ENCODE measurements around the gene ZMYND10.

ZMYND10 gene

DNA sequence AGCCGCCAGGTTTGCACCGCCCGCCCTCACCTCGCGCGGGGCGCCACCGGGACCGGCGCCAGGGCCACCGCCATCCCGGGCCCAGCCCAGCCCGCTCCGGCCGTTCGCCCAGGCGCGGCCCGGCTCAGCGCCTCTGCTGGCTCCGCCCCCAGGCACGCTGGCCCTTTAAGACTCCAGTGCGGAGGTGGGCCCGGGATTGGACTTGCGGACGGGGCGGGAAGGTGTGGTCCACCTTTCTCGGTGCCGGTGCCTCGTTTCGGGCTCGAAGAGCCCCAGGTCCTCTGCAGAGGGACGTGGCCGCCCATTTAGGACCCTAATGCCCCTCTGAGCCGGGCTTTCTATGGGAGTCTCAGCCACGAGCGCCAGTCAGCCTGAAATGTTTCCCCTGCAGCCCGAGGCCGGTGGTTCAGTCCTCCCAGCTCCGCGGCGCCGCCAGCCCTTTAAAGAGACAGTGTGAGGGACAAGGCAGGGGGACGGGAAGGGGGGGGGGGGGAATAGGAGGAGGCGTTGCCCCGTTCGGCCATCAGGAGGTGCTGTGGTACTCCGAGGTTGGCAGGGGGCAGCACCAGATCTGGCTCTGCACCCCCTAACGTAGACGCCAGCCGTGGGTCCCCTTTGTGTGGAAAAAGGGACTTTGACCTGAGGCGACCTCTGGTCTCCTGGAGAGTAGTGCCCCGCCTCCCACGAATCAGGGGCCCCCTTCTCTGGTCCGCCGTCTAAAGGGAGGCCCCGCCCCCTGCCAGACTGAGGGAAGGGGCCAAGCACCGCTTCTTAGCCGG lies 24.0 kb downstream of the ZMYND10 start:
- peak; percentile 94 for DNase-seq (ENCODE audit: low spot score)
- TF ChIP-seq, protein P1, sequence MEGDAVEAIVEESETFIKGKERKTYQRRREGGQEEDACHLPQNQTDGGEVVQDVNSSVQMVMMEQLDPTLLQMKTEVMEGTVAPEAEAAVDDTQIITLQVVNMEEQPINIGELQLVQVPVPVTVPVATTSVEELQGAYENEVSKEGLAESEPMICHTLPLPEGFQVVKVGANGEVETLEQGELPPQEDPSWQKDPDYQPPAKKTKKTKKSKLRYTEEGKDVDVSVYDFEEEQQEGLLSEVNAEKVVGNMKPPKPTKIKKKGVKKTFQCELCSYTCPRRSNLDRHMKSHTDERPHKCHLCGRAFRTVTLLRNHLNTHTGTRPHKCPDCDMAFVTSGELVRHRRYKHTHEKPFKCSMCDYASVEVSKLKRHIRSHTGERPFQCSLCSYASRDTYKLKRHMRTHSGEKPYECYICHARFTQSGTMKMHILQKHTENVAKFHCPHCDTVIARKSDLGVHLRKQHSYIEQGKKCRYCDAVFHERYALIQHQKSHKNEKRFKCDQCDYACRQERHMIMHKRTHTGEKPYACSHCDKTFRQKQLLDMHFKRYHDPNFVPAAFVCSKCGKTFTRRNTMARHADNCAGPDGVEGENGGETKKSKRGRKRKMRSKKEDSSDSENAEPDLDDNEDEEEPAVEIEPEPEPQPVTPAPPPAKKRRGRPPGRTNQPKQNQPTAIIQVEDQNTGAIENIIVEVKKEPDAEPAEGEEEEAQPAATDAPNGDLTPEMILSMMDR (IDR thresholded peaks at IDR 0.05; ENCODE audit: extremely low read depth, missing control alignments): peak; percentile 19

DNA sequence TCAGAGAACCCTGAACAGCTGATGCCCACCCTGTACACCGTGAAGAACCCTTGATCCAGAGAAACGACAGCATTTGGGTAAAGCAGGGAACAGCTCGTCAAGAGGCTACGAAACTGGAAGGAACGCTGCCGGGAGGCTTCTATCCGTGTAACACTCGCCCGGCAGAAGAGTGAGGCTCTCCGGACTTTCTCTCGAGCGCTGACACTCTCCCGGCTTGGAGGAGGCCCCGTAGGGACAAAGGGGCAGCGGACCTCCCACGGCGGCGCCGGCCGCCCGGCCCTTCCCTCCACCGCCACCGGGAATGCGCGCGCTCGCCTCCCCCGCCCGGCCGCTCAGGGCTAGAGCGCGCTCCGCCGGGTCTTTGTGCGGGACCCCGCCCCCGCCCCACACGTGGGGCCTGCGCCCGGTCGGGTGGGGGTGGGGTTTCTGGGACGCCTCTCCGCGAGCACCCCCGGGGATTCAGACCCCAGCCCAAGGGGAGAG lies 24.6 kb downstream of the ZMYND10 start:
- peak; percentile 90 for DNase-seq (ENCODE audit: low spot score)
- TF ChIP-seq, protein P1 (IDR thresholded peaks at IDR 0.05; ENCODE audit: extremely low read depth, missing control alignments): no peak

DNA sequence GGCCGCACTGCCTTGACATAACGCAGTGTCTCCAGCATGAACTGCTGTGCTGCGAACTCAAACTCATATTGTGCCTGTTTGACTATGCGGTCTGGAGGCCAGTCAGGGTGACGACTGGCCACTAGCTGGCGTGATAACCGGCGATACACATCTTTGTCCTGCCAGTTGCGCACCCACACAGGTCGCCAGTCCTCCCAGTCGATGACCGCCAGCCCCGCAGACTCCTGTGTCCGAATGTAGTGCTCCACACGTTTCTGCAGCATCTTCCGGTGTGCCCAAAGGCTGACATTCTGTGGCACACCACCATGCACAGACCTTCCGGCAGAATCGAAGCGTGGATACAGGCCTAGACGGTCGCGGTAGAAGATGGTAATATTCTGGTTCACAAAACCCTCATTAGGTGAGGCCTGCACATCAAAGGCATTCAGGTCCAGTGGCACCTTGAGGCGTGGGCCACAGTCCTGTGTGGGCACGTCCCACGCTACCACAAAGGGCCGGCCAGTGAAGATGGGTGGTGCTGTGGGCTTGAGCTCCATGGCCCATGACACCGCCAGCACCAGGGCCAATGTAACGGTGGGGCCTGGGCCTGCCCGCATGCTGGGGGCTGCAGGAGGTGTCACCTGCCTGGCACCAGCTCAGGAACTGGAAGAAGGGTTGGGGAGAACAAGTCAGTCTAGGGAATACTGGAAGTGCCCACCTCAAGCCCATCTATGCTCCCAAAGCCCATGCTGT lies 25.5 kb downstream of the ZMYND10 start:
- TF ChIP-seq, protein P1 (IDR thresholded peaks at IDR 0.05; ENCODE audit: extremely low read depth, missing control alignments): no peak
- DNase-seq (ENCODE audit: low spot score): no peak

DNA sequence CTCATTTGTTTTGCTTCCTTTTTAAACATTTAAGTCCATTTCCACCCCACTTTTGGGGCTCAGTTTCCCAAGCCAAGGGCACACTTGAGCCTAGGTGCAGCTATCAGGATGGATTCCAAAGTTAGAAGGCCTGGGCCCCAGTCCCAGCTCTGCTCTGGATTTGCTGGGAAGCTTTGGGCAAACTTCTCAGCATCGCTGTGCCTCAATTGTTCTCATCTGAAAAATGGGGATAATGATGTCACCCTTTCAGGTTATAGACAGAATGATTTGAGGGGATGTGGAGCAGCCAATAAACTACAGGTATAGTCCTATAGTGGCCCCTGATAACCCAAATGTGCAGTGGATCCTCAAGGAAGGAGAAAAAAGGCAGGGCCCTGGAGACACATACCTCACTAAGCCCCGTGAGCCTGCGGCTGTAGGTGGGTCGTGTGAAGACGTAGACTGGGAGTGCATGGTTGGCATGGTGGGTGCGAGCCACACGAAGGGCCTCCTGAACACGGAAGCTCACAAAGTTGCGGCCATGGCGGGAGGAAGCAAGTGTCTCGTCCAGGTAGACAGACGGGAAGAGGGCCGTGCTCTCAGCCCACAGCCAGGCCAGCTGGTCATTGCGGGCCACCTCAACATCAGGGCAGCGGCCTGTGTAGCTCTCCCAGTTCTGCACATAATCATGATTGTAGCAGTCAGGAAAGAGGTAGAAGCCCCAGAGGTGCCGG lies 26.2 kb downstream of the ZMYND10 start:
- DNase-seq (ENCODE audit: low spot score): no peak
- TF ChIP-seq, protein P1 (IDR thresholded peaks at IDR 0.05; ENCODE audit: extremely low read depth, missing control alignments): no peak

DNA sequence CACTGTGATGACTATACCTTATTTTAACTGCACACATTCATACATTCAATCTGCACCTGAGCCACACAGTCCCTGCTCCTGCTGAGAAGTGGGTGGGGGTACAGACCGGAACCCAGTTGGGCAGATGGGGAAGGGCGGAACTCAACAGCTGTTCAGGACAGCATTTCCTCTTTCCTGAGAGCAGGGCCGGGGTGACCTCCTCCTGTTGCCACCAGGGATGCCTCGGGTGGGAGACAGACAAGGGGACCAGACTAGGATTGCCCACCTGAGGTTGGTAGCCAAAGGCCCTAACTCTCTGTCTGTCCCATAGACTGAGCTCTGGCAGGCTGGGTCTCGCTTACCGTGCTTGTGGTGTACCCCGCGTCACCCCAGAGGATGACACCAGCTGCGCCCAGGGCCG lies 26.9 kb downstream of the ZMYND10 start:
- TF ChIP-seq, protein P1 (IDR thresholded peaks at IDR 0.05; ENCODE audit: extremely low read depth, missing control alignments): no peak
- DNase-seq (ENCODE audit: low spot score): no peak

DNA sequence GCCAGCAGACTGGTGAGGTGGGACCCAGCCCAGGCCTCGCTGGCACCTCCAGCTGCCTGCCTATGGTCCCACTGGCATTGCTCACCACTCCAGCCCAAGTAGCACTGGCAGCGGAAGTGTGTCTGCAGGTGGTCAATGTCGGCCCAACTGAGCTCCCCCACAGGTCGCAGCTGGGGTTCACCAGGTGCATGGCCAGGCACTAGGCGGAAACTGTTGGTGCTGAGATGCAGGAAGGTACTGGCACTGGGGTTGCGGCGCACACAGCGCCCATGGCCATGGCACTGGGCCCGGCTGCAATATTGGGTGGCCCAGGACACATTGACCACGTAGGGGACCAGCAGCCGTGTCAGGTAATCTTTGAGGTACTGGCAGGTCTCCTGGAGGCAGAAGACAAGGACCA lies 27.4 kb downstream of the ZMYND10 start:
- DNase-seq (ENCODE audit: low spot score): no peak
- TF ChIP-seq, protein P1 (IDR thresholded peaks at IDR 0.05; ENCODE audit: extremely low read depth, missing control alignments): no peak

All from GM20000 (cell line).